CD4-positive, alpha-beta T cell (primary cell): Measurements from ENCODE around the gene NLK. TPM values are rescaled to one million over a fixed set of nuclear protein-coding genes. Genes with fewer than 3 reads are reported as not detected.
"Not testable (repeated sequence)": the region's sequence is repeated elsewhere in the genome, so short reads cannot be mapped to it uniquely, and the experiment has no call there.

Experiments used
- ATAC-seq: fragments of 200-7000 bp; cut with Tn5 transposase; one replicate; pipeline ENCODE4 v1.10.0; 2022; ENCODE audit warnings: mild to moderate bottlenecking; ENCODE audit not compliant: poor library complexity
- CTCF ChIA-PET: fragments of 350-600 bp; sonication (Branson Sonifier 250); formaldehyde crosslinking; loops from one replicate; lab custom pipeline; 2021; ENCODE audit warnings: antibody characterized with exemption, inconsistent platforms; lab: Charles Lee
- POLR2A ChIA-PET: fragments of 350-600 bp; sonication (Branson Sonifier 250); formaldehyde crosslinking; loops from one replicate; lab custom pipeline; 2021; ENCODE audit warnings: antibody characterized with exemption, inconsistent platforms; lab: Charles Lee
- DNase-seq, 14 experiments: peaks; one replicate each; pipeline ENCODE4 v3.0.0-alpha.2; 2013 to 2020; ENCODE audit warnings: mixed read lengths in 2 of 14
- H3K27ac ChIP-seq, 2 donors: one replicate each; pipeline versions ENCODE4 v1.5.1 to v1.7.0; 2013; ENCODE audit warnings: low read length in 2 of 2, low read depth in 1 of 2, mild to moderate bottlenecking in 1 of 2
- H3K27me3 ChIP-seq, 2 experiments: 1 replicate in 1 of 2; 2 replicates in 1 of 2; pipeline versions ENCODE4 v1.6.1 to v1.7.0; 2013; ENCODE audit warnings: low read length in 2 of 2, control low read depth in 1 of 2, mild to moderate bottlenecking in 1 of 2, moderate library complexity in 1 of 2; ENCODE audit not compliant: insufficient read depth in 2 of 2, control insufficient read depth in 1 of 2
- H3K36me3 ChIP-seq: one replicate; pipeline ENCODE4 v1.6.1; 2013; ENCODE audit warnings: low read length, control low read depth; ENCODE audit not compliant: insufficient read depth
- H3K4me1 ChIP-seq: one replicate; pipeline ENCODE4 v1.6.1; 2013; ENCODE audit warnings: low read length, control low read depth; ENCODE audit not compliant: insufficient read depth
- H3K4me3 ChIP-seq: one replicate; pipeline ENCODE4 v1.5.1; 2013; ENCODE audit warnings: mild to moderate bottlenecking, low read length, moderate library complexity
- H3K9me3 ChIP-seq, 2 experiments: 1 replicate in 1 of 2; 2 replicates in 1 of 2; pipeline versions ENCODE4 v1.6.1 to v1.7.0; 2013; ENCODE audit warnings: low read length in 2 of 2, mild to moderate bottlenecking in 2 of 2, control low read depth in 1 of 2, moderate library complexity in 1 of 2; ENCODE audit not compliant: control insufficient read depth in 1 of 2, insufficient read depth in 1 of 2
- H3K27ac Mint-ChIP-seq: one replicate; pipeline ENCODE4 v1.8.0; 2020; ENCODE audit warnings: mixed read lengths
- H3K27me3 Mint-ChIP-seq: one replicate; pipeline ENCODE4 v1.8.0; 2021; ENCODE audit warnings: mixed read lengths
- H3K36me3 Mint-ChIP-seq: one replicate; pipeline ENCODE4 v1.8.0; 2021; ENCODE audit warnings: low read depth, mixed read lengths
- H3K4me1 Mint-ChIP-seq: one replicate; pipeline ENCODE4 v1.8.0; 2021; ENCODE audit warnings: low read depth, mixed read lengths
- H3K4me3 Mint-ChIP-seq: one replicate; pipeline ENCODE4 v1.8.0; 2020; ENCODE audit warnings: mild to moderate bottlenecking, mixed read lengths
- H3K9me3 Mint-ChIP-seq: one replicate; pipeline ENCODE4 v1.8.0; 2020; ENCODE audit warnings: mixed read lengths
- CTCF ChIP-seq: fragments of 200-600 bp; IDR thresholded peaks from one replicate; pipeline ENCODE4 v1.8.0; 2022; ENCODE audit warnings: antibody characterized with exemption, mild to moderate bottlenecking
- intact Hi-C, 2 experiments: fragments of 100-400 bp; cut with DNase I in 1 of 2; cut with micrococcal nuclease in 1 of 2; formaldehyde crosslinking; loops; one replicate each; pipeline versions ENCODE4 v1.15.1 to v1.9.0; 2023 to 2025; cut with DNase I, micrococcal nuclease
- total RNA-seq, 174 experiments: library from RNA in 2 of 174; stranded (reverse) in 2 of 174; gene quantifications; one replicate each; pipeline ENCODE4 v1.2.3 and lab custom pipeline; 2021 to 2026

Gene NLK
- total RNA-seq, 2 experiments from 2014 or later, result 6.8 to 7.7 TPM

- Mint-ChIP-seq H3K27me3 (peaks cover 15% of the 10 kb centered on the region), H3K4me1 (no peaks in the 10 kb centered on the region), H3K36me3 (no peaks in the 10 kb centered on the region), H3K27ac (no peak overlapping the region), H3K4me3 (no peak overlapping the region), H3K9me3 (no peaks in the 10 kb centered on the region)
- no peaks in the 10 kb centered on the region for H3K4me1 ChIP-seq
- CTCF ChIA-PET, result no interaction called here
- intact Hi-C loops, result no loop called here
- H3K27me3 ChIP-seq, result peaks cover 0 to 4% of the 10 kb centered on the region in 2 experiments
- H3K27ac ChIP-seq, result no peak overlapping the region
- TF ChIP-seq CTCF, result no peak
- ATAC-seq, result peak; percentile 52
- POLR2A ChIA-PET, result no interaction called here
- H3K36me3 ChIP-seq, result no peaks in the 10 kb centered on the region
- no peaks in the 10 kb centered on the region for H3K9me3 ChIP-seq
- DNase-seq, result peak in 3 of 14 experiments; percentile 13 to 29 (median 15)
- H3K4me3 ChIP-seq, result no peak overlapping the region
Measured at GRCh38 chr17:28004344-28004743, 38.1 kb upstream of the NLK start.

- CTCF ChIA-PET, H3K36me3 ChIP-seq, H3K4me1 Mint-ChIP-seq, H3K9me3 Mint-ChIP-seq, H3K4me3 Mint-ChIP-seq, H3K36me3 Mint-ChIP-seq, DNase-seq, H3K4me1 ChIP-seq, H3K4me3 ChIP-seq, H3K27me3 ChIP-seq, H3K27ac ChIP-seq, H3K27ac Mint-ChIP-seq, ATAC-seq, intact Hi-C loops, POLR2A ChIA-PET, H3K9me3 ChIP-seq: not testable (repeated sequence)
- peaks cover 23% of the 10 kb centered on the region for H3K27me3 Mint-ChIP-seq
Measured at GRCh38 chr17:28007925-28008324, 34.6 kb upstream of the NLK start.

- peaks cover 27% of the 10 kb centered on the region for H3K27me3 Mint-ChIP-seq
- no peak for DNase-seq
- no peaks in the 10 kb centered on the region for H3K9me3 Mint-ChIP-seq
- H3K4me3 Mint-ChIP-seq, result no peak overlapping the region
- intact Hi-C loops, result no loop called here
- no peak for ATAC-seq
- peaks cover 0 to 4% of the 10 kb centered on the region in 2 experiments for H3K27me3 ChIP-seq
- H3K9me3 ChIP-seq, result no peaks in the 10 kb centered on the region
- TF ChIP-seq CTCF, result no peak
- no peaks in the 10 kb centered on the region for H3K4me1 ChIP-seq
- H3K36me3 Mint-ChIP-seq, result no peaks in the 10 kb centered on the region
- H3K4me1 Mint-ChIP-seq, result no peaks in the 10 kb centered on the region
- H3K36me3 ChIP-seq, result no peaks in the 10 kb centered on the region
- ChIA-PET POLR2A (no interaction called here), CTCF (no interaction called here)
- H3K27ac ChIP-seq, result no peak overlapping the region
- H3K27ac Mint-ChIP-seq, result no peak overlapping the region
- no peak overlapping the region for H3K4me3 ChIP-seq
Measured at GRCh38 chr17:28008513-28008912, 34.0 kb upstream of the NLK start.

GRCh38 chr17:28010406-28010805 is 32.1 kb upstream of the NLK start:
- H3K27ac ChIP-seq, result no peak overlapping the region
- Mint-ChIP-seq H3K4me3 (no peak overlapping the region), H3K4me1 (no peaks in the 10 kb centered on the region), H3K27me3 (peaks cover 29% of the 10 kb centered on the region), H3K27ac (no peak overlapping the region), H3K9me3 (no peaks in the 10 kb centered on the region), H3K36me3 (no peaks in the 10 kb centered on the region)
- H3K4me3 ChIP-seq, result no peak overlapping the region
- ATAC-seq (no peak), DNase-seq (no peak)
- CTCF ChIA-PET, result interaction anchor here (0.5 kb wide), 1 partner anchor 23 kb away, joined by 4 read pairs; no protein-coding TSS in a partner anchor
- H3K9me3 ChIP-seq, result no peaks in the 10 kb centered on the region
- H3K36me3 ChIP-seq, result no peaks in the 10 kb centered on the region
- no peak for TF ChIP-seq CTCF
- no peaks in the 10 kb centered on the region for H3K4me1 ChIP-seq
- H3K27me3 ChIP-seq, result peaks cover 0 to 4% of the 10 kb centered on the region in 2 experiments
- POLR2A ChIA-PET, result no interaction called here
- intact Hi-C loops, result no loop called here
